C4-2B (cell line): ENCODE data around the gene ZBTB18.

Experiments
- H3K27ac ChIP-seq: fragments of 450-650 bp; 2 replicates; pipeline ENCODE4 v1.5.1; 2017
- ZFX ChIP-seq: fragments of 450-650 bp; IDR thresholded peaks from 2 replicates; pipeline ENCODE4 v1.6.1; 2017
- TF ChIP-seq, protein P1 (sequence below): fragments of 450-650 bp; conservative IDR thresholded peaks from 2 replicates; pipeline ENCODE4 v1.5.1; 2017; ENCODE audit warnings: mild to moderate bottlenecking

ZBTB18 gene

DNA sequence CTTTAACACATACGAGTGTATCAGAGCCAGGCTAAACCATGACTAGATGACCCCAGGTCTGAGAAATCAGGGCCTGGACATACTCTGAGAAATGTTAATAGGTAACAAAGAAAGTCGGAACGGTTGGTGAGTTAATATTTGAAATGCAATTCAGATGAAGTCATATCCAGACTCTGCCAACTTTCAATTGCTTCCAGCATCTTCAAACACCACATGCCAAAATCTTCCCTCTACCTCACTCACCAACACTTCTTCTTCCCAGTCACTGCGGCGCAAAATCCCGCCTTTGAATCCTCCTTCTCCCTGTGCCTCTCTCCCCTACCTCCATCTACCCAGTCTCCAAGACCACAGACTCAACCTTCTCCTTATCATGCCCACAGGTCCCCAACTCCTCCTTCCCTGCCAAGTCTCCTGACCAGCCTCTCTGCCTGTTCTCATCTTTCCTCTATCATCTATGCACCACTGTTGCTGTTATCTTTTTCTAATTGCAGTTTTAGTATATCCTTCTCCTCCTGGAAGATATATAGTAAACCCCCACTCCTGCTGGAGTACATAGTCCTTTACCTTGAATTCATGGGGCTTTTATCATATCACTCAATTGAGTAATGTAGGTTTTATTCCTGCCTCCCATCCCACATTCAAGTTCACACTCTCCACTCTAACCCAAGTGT lies 41.3 kb downstream of the ZBTB18 start:
- TF ChIP-seq, protein P1, sequence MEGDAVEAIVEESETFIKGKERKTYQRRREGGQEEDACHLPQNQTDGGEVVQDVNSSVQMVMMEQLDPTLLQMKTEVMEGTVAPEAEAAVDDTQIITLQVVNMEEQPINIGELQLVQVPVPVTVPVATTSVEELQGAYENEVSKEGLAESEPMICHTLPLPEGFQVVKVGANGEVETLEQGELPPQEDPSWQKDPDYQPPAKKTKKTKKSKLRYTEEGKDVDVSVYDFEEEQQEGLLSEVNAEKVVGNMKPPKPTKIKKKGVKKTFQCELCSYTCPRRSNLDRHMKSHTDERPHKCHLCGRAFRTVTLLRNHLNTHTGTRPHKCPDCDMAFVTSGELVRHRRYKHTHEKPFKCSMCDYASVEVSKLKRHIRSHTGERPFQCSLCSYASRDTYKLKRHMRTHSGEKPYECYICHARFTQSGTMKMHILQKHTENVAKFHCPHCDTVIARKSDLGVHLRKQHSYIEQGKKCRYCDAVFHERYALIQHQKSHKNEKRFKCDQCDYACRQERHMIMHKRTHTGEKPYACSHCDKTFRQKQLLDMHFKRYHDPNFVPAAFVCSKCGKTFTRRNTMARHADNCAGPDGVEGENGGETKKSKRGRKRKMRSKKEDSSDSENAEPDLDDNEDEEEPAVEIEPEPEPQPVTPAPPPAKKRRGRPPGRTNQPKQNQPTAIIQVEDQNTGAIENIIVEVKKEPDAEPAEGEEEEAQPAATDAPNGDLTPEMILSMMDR, result no peak
- no peak for TF ChIP-seq ZFX
- no peak overlapping the region for H3K27ac ChIP-seq

DNA sequence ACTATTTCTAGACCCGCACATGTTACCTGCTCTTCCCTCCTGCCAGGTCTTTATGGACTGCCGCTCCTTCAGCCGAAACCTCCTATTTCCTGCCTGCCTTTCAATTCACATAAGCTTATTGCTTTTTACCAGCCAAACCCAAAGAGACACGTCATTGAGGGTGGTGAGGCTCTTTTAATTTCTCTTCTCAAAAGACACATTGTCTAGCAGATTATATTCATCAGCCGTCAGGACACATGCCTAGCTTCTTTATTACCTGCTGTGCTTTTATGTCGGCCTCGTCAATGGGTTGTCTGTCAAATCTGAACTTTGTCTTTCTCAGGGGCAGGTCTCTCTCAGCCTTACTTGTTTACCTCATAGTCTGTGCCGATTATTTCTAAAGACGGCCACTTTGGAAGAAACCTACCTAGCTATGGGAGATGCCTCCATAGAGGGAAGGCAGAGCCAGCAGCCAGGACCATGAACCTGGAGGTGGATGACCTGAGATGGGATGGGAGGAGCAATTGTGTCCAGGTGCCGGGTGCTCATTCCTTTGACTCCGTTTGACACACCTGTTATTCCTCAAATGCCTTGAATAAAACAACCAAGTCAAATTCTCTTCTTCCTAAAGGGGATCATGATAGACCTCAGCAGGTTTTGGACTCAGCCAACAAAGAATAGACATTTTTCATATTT lies 42.0 kb downstream of the ZBTB18 start:
- H3K27ac ChIP-seq, result no peak overlapping the region
- TF ChIP-seq ZFX, result no peak
- TF ChIP-seq, protein P1, result no peak

DNA sequence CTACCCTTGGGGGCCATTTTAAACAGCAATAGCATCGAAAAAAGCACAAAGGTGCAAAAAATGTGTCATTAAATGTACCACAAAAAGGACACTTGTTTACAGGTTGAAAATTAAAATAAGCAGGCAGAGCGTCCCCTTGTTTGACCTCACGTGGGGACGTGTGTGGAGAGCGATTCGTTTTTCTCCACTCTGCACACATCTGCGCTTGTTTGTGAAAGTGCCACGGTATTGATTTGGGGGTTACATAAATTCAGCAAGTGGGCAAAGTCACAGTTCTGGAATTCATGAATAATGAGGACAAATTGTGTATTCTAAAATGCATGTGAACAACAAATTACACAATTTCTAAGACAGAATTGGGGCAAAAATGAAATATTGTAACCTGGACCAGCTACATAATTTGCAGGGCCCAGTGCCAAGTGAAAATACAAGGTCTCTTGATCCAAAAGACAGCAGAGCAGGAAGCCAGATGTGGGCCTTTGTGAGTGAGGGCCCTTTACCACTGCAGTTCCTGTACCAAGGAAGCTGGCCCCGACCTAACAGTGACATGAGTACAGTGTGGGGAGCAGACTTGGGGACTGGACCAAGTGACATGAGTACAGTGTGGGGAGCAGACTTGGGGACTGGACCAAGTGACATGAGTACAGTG lies 43.9 kb downstream of the ZBTB18 start:
- TF ChIP-seq, protein P1, result no peak
- no peak for TF ChIP-seq ZFX
- no peak overlapping the region for H3K27ac ChIP-seq

DNA sequence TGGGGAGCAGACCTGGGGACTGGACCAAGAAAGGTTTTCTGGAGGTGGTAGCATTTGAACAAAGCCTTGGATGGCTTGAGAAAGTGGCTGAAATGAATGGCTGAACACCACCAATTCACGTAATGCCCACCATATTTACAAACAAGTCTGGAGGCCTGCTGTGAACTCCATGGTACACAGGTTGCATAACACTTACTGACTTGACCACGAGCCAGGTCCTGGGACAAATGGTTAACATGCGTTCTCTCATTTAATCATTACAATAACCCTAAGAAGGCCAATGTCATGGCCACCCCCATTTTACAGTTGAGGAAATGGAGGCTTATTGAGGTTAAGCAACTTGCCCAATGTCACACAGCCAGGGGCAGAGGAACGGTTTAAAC lies 44.4 kb downstream of the ZBTB18 start:
- TF ChIP-seq, protein P1, result no peak
- TF ChIP-seq ZFX, result no peak
- no peak overlapping the region for H3K27ac ChIP-seq

DNA sequence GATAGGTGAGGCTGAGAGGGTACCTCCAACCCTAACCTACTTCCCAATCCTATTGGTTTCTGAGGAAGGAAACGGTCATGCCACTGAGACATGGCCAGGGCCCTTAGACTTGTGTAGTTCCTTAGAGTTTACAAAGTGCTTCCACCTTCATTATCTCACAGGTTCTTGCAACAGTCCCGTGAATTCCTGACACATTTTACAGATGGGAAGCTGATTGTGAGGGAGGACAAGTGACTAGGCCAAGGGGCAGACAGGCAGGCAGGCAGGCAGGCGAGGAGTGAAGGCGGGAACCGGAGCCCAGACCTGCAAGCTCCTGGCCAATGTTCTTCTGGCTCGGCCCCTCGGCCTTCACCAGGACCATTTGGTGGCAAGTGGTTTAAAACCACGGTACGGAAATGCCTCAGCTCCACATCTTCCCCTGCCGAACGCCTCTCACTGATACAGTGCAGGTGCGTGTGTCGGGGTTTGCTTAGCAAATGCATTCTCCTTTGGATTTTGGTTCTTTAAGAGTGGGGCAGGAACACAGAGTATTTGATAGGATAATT lies 45.1 kb downstream of the ZBTB18 start:
- H3K27ac ChIP-seq, result no peak overlapping the region

DNA sequence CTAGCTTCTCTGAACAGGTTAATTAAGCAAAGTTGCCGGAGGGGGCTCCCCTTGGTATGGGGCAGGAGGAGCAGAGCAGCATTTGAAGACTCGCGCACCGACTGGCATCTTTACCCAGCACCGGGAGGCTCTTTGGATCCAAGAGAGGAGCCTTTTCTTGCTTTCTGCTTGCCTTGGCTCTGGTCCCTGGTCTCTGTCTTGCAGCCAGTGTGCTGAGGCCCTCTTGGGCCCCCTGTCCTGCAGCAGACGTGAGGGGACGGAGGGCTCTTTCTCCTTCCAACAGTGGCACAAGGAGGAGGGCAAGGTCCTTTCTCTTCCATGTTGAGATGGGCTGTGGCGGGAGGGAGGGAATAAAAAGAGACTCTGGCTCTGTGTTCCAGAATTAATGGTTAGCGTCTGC lies 45.6 kb downstream of the ZBTB18 start:
- no peak overlapping the region for H3K27ac ChIP-seq
- no peak for TF ChIP-seq ZFX
- TF ChIP-seq, protein P1, result no peak

More for the DNA sequence above, 45.1 kb downstream of the ZBTB18 start:
- TF ChIP-seq, protein P1, result no peak
- no peak for TF ChIP-seq ZFX
